T-helper 2 cell treated with Interferon-gamma antibody and Interleukin-4, amounts not matched to agents 5 μg/mL and 100 μg/mL, for 36 hours (primary cell): ENCODE measurements around the gene ZFYVE26.
A peak's percentile ranks its signal among the peaks of the same experiment; 100 is the strongest.
"Not testable (repeated sequence)": the region's sequence is repeated elsewhere in the genome, so short reads cannot be mapped to it uniquely, and the experiment has no call there.

Source experiments
- DNase-seq: peaks from one replicate; pipeline ENCODE4 v3.0.0; 2021; ENCODE audit warnings: low spot score
- H3K27ac Mint-ChIP-seq: one replicate; pipeline ENCODE4 v1.8.0; 2021; ENCODE audit warnings: mild to moderate bottlenecking, mixed read lengths
- H3K27me3 Mint-ChIP-seq: one replicate; pipeline ENCODE4 v1.8.0; 2021; ENCODE audit warnings: low read depth, mixed read lengths
- H3K36me3 Mint-ChIP-seq: one replicate; pipeline ENCODE4 v1.8.0; 2021; ENCODE audit warnings: low read depth, mixed read lengths
- H3K4me1 Mint-ChIP-seq: one replicate; pipeline ENCODE4 v1.8.0; 2021; ENCODE audit warnings: low read depth, mixed read lengths
- H3K4me3 Mint-ChIP-seq: one replicate; pipeline ENCODE4 v1.8.0; 2022; ENCODE audit warnings: mild to moderate bottlenecking, moderate library complexity, mixed read lengths
- H3K9me3 Mint-ChIP-seq: one replicate; pipeline ENCODE4 v1.8.0; 2021; ENCODE audit warnings: mixed read lengths

ZFYVE26 gene

DNA sequence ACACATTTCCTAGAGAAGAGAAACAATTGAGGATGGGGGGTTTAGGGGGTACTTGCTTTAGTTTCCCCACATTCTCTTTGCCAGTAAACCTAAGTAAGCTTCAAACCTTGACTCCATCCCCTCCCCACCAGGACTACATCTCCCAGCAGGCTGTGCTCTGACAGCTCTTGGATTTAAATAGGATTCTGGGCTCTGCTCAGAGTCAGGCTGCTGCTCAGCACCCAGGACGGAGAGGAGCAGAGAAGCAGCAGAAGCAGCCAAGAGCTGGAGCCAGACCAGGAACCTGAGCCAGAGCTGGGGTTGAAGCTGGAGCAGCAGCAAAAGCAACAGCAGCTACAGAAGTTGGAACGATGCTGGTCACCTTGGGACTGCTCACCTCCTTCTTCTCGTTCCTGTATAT, 94.1 kb downstream of the ZFYVE26 start:
- H3K9me3 Mint-ChIP-seq, result peaks cover 4% of the 10 kb centered on the region
- H3K36me3 Mint-ChIP-seq, result no peaks in the 10 kb centered on the region
- no peak overlapping the region for H3K27ac Mint-ChIP-seq
- peaks cover 20% of the 10 kb centered on the region for H3K27me3 Mint-ChIP-seq
- H3K4me1 Mint-ChIP-seq, result peaks cover 1% of the 10 kb centered on the region
- no peak for DNase-seq
- H3K4me3 Mint-ChIP-seq, result no peak overlapping the region

DNA sequence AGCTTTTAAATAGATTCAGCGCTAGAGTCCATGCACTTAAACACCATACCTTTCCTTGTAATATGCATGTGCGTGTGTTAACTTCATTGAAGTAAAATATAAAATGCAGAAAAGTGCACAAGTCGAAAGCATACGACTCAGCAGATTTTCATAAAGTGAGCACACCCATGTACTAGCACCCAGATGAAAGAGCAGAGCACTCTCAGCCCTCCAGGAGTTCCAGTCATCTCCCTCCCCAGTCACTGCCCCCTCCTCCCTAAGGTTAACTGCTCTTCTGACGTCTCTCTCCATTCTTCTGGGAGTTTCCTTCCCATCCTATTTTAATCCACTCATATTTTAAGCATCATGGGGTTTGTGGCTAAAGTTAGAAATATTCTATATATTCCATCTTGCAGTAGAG, 94.5 kb downstream of the ZFYVE26 start:
- Mint-ChIP-seq H3K27me3 (peaks cover 20% of the 10 kb centered on the region), H3K4me3 (no peak overlapping the region), H3K27ac (no peak overlapping the region), H3K36me3 (no peaks in the 10 kb centered on the region), H3K4me1 (peaks cover 1% of the 10 kb centered on the region), H3K9me3 (peaks cover 4% of the 10 kb centered on the region)
- DNase-seq, result no peak

DNA sequence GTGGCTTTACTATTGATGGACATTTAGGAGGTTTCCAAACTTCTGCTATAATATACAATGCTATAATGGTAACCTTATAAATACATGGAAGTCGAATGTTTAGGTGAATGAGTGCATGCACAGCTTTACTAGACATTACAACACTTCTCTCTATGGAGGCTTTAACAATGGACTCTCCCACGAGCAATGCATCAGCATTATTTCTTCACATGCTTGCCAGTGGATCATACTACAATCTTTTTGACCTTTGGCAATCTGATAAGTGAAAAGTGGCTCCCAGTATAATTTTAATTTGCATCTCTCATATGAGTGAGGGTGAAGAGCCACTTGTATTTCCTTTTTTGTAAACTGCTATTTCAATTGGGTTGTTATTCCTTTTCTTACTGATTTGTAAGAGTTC, 96.5 kb downstream of the ZFYVE26 start:
- Mint-ChIP-seq H3K27me3 (peaks cover 21% of the 10 kb centered on the region), H3K4me3 (no peak overlapping the region), H3K36me3 (no peaks in the 10 kb centered on the region), H3K27ac (no peak overlapping the region), H3K4me1 (peaks cover 1% of the 10 kb centered on the region), H3K9me3 (peaks cover 4% of the 10 kb centered on the region)
- no peak for DNase-seq

DNA sequence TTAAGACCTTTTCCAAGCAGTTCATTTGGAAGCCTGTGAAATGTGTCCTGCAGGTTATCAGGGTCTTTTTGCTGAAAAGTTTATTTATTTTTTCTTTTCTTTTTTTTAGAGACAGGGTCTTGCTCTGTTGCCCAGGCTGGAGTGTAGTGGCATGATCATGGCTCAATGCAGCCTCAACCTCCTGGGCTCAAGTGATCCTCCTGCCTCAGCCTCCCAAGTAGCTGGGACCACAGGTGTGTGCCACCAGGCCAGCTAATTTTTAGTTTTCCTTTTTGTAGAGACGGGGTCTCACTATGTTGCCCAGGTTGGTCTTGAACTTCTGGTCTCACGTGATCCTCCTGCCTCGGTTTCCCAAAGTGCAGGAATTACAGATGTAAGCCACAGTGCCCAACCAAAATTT, 97.0 kb downstream of the ZFYVE26 start:
- not testable (repeated sequence) for H3K9me3 Mint-ChIP-seq, H3K4me1 Mint-ChIP-seq, H3K36me3 Mint-ChIP-seq, H3K27ac Mint-ChIP-seq, DNase-seq, H3K4me3 Mint-ChIP-seq
- H3K27me3 Mint-ChIP-seq, result peaks cover 25% of the 10 kb centered on the region

DNA sequence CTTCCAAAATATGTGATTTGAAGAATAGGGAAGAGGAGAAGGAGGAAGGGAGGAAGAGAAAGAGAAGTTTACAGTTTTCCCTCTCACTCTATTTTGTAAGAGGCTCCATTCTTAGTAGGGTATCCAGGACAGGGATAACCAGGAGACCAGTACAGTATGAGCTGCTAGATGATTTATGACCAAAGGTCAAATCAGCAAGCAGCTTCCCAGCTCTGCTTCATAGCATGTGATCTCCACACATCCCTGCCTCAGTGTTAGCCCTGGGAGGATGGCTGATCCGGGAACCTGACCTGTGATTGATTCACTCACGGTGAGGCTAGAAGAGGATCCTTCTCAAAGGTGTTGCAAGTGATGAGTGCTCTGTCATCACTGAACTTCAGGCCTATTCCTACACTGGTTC, 98.1 kb downstream of the ZFYVE26 start:
- H3K4me3 Mint-ChIP-seq, result no peak overlapping the region
- H3K36me3 Mint-ChIP-seq, result no peaks in the 10 kb centered on the region
- DNase-seq, result no peak
- H3K4me1 Mint-ChIP-seq, result peaks cover 1% of the 10 kb centered on the region
- H3K27ac Mint-ChIP-seq, result no peak overlapping the region
- peaks cover 25% of the 10 kb centered on the region for H3K27me3 Mint-ChIP-seq
- peaks cover 4% of the 10 kb centered on the region for H3K9me3 Mint-ChIP-seq

DNA sequence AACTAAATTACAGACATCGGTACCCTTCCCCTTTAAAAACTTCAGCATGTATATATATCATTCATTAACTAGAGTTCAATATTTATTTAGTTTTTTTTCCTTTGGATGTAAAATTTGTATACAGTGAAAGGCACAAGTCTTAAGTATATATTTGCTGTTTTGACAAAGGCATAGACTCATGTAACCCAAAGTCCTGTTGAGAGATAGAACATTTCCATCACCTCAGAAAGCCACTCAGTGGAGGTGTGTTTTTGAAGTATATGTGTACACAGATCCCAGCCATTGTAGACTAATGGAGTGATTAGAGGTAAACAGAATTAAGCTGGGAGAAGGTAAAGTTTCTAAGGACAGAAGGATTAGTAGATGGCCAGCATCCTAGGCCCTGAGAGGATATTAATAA, 99.3 kb downstream of the ZFYVE26 start:
- no peak overlapping the region for H3K4me3 Mint-ChIP-seq
- H3K27me3 Mint-ChIP-seq, result peaks cover 18% of the 10 kb centered on the region
- H3K27ac Mint-ChIP-seq, result no peak overlapping the region
- peaks cover 4% of the 10 kb centered on the region for H3K9me3 Mint-ChIP-seq
- peaks cover 1% of the 10 kb centered on the region for H3K4me1 Mint-ChIP-seq
- no peak for DNase-seq
- no peaks in the 10 kb centered on the region for H3K36me3 Mint-ChIP-seq

DNA sequence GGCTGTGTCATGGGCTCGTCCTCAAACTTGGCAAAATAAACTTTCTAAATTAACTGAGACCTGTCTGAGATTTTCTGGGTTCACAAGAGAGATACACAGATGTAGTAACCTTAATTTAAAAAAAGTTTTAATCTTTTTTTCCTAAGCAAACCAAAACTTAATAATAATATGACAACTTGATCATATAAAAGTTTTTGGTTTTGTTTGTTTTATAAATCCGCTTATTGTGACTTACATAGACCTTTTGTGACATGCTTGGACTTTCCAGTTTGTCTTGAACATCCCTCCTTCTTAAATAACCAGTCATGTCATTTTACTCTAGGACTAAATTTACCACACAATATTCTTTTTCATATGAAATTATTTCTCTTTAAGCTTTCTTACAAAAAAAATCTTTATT, 106.2 kb downstream of the ZFYVE26 start:
- Mint-ChIP-seq H3K27me3 (peaks cover 17% of the 10 kb centered on the region), H3K4me3 (no peak overlapping the region), H3K4me1 (no peaks in the 10 kb centered on the region), H3K9me3 (peaks cover 18% of the 10 kb centered on the region), H3K36me3 (peaks cover 3% of the 10 kb centered on the region), H3K27ac (no peak overlapping the region)
- no peak for DNase-seq

DNA sequence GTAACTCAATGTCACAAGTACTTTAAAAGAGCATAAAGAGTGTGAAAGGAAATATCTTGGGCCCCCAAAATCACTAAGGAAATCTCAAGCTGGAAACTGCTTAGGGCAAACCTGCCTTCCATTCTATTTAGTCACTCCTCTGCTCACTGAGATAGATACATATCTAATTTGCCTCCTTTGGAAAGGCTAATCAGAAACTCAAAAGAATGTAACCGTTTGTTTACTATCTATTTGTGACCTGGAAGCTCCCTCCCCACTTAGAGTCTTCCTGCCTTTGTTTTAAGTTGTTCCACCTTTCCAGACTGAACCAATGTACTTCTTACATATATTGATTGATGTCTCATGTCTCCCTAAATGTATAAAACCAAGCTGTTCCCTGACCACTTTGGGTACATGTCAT, 106.6 kb downstream of the ZFYVE26 start:
- H3K4me1 Mint-ChIP-seq, H3K4me3 Mint-ChIP-seq, DNase-seq, H3K36me3 Mint-ChIP-seq, H3K27ac Mint-ChIP-seq: not testable (repeated sequence)
- H3K27me3 Mint-ChIP-seq, result peaks cover 16% of the 10 kb centered on the region
- H3K9me3 Mint-ChIP-seq, result peaks cover 18% of the 10 kb centered on the region

DNA sequence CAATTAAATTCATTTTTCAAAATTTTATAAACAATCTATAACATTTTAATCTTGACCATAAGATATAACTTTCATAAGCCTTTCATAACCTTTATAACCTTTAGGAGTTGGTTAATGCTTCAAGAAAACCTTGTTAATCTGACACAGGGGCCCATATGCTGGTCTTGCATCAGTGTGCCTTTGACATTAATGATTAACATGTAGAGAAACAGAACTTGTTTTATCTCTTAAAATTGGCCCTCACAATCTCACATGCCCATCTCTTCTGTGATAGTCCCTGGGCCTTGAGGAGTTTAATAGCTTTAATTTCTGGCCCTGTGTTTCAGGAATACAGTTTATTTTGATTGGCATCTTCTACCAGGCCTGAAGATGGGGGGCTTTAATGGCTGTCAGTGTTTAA, 107.0 kb downstream of the ZFYVE26 start:
- peaks cover 18% of the 10 kb centered on the region for H3K9me3 Mint-ChIP-seq
- not testable (repeated sequence) for H3K4me3 Mint-ChIP-seq, H3K36me3 Mint-ChIP-seq, H3K27ac Mint-ChIP-seq, H3K4me1 Mint-ChIP-seq, DNase-seq
- H3K27me3 Mint-ChIP-seq, result peaks cover 14% of the 10 kb centered on the region

DNA sequence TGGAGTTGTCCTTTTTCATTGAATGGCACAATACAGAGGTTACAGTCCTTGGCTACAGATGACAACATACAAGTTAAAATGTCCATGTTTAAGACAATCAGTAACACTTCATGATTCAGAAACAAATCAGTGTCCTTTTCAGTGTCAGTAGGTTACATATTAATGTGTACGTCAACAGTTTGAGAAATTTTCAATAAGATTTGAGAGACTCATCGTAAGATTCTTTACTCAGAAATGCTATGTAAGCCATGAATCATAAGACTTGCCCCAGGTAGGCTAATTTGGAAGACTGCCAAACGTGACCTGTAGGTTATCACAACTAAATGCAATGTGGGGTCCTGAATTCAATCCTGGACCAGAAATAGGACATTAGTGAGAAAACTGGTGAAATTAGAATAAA, 111.2 kb downstream of the ZFYVE26 start:
- H3K27ac Mint-ChIP-seq, result no peak overlapping the region
- peaks cover 3% of the 10 kb centered on the region for H3K27me3 Mint-ChIP-seq
- H3K4me1 Mint-ChIP-seq, result peaks cover 2% of the 10 kb centered on the region
- DNase-seq, result no peak
- no peaks in the 10 kb centered on the region for H3K36me3 Mint-ChIP-seq
- H3K9me3 Mint-ChIP-seq, result peaks cover 8% of the 10 kb centered on the region
- no peak overlapping the region for H3K4me3 Mint-ChIP-seq

DNA sequence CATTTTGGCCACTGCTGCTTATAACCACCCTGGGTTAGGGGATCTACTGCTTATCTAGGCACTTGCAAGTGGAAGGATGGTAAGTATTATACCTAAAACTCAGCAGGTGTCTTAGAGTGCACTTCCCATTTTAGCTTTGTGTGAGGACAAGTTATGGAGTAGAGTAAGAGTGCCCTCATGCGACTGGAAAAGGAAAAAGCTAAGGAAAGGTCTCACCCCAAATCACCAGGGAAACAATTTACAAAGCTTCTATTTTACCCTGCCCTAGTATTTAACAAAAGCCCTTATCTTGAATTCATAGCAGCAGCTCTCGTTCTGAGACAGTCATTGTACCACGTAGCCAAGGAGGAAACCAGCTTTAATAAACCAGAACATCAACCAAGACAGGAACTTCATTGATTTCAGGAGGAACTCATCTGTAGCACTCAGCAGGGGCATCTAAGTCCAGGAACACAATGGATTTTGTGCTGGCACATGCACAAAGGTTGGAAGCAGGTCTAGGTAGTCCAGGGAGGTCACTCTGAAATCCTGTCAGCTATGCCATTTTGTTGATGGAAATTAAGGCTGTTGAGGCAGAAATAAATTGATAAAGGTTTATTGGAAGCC, 111.8 kb downstream of the ZFYVE26 start:
- peak; percentile 21 for DNase-seq
- Mint-ChIP-seq H3K9me3 (peaks cover 3% of the 10 kb centered on the region), H3K4me3 (no peak overlapping the region), H3K27ac (no peak overlapping the region), H3K4me1 (peaks cover 2% of the 10 kb centered on the region), H3K36me3 (no peaks in the 10 kb centered on the region), H3K27me3 (peaks cover 3% of the 10 kb centered on the region)

DNA sequence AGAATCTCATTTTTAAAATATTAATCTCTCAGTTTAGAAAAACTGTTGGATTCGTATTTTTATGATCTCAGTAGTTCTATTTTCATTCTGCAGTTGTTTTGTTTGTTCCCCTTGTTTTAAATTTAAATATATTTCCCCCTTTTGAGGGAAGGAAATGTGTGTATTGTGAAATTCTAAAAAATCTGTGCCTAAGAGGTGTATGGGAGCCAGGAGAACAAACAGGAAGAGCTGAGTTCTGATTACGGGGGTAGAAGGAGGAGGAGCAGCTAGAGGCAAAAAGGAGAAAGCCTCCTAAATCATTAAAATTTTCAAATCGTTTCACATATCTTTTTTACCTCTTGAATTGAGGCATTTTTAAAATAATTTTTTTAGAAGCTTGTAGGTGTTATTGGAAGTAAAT, 112.4 kb downstream of the ZFYVE26 start:
- H3K4me3 Mint-ChIP-seq, result no peak overlapping the region
- no peaks in the 10 kb centered on the region for H3K9me3 Mint-ChIP-seq
- peaks cover 2% of the 10 kb centered on the region for H3K4me1 Mint-ChIP-seq
- peaks cover 3% of the 10 kb centered on the region for H3K27me3 Mint-ChIP-seq
- H3K36me3 Mint-ChIP-seq, result no peaks in the 10 kb centered on the region
- no peak for DNase-seq
- no peak overlapping the region for H3K27ac Mint-ChIP-seq

DNA sequence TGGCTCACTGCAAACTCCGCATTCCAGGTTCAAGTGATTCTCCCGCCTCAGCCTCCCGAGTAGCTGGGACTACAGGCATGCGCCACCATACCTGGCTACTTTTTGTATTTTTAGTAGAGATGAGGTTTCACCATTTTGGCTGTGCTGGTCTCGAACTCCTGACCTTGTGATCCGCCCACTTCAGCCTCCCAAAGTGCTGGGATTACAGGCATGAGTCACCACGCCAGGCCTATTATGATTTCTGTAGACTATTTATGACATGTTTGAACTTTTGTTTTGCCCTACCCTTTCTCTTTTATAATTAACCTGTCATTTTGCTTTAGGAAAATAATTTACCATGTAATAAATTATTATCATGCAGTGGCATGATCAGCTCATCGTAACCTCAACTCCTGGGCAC, 114.9 kb downstream of the ZFYVE26 start, which contains the start of gene RDH12:
RDH12 (plus strand) TSS at position 395 of the 400 bp plus-strand sequence. CDS start 20,757 bp downstream, outside the sequence.
- not testable (repeated sequence) for DNase-seq

DNA sequence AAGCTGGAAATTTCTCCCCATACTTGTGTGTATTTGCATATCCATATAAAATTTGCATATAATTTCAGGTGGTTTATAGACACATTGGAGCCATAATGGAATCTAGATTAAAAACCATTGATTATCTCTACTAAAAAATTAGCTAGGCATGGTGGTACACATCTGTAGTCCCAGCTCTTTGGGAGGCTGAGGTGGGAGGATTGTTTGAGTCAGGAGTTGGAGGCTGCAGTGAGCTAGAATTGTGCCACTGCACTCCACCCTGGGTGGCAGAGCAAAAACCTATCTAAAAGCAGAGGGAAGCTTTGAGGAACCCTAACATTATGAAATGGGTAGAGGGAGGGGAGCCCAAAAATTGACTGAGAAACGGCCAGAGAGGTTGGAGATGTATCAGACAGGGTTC, 118.2 kb downstream of the ZFYVE26 start:
- Mint-ChIP-seq H3K4me1 (peaks cover 15% of the 10 kb centered on the region), H3K4me3 (no peak overlapping the region)
- DNase-seq, result no peak

More for the DNA sequence above, 114.9 kb downstream of the ZFYVE26 start, which contains the start of gene RDH12:
- H3K4me1 Mint-ChIP-seq, H3K27ac Mint-ChIP-seq, H3K36me3 Mint-ChIP-seq, H3K4me3 Mint-ChIP-seq, H3K9me3 Mint-ChIP-seq, H3K27me3 Mint-ChIP-seq: not testable (repeated sequence)

DNA sequence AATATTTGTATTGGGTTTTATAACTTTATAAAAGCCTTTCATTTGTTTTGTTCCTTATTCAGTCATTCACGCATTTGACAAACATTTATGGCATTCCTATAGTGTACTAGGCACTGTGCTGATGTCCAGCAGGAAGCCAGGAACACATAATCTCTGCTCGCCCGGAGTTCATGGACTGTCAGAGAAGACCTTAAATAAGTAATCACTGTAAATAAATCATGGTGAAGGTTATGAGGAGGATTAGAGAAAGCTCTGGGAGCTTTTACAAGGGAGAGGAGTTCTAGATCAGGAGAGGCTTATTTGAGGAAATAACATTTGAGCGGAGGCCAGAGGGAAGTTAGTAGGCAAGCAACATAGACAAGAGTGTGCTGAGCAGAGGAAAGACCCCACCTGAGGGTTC, 119.4 kb downstream of the ZFYVE26 start:
- Mint-ChIP-seq H3K4me3 (no peak overlapping the region), H3K27me3 (no peaks in the 10 kb centered on the region), H3K27ac (no peak overlapping the region), H3K4me1 (peaks cover 23% of the 10 kb centered on the region), H3K36me3 (peaks cover 4% of the 10 kb centered on the region), H3K9me3 (no peaks in the 10 kb centered on the region)
- no peak for DNase-seq

More for the DNA sequence above, 118.2 kb downstream of the ZFYVE26 start:
- H3K9me3 Mint-ChIP-seq, result no peaks in the 10 kb centered on the region
- no peaks in the 10 kb centered on the region for H3K27me3 Mint-ChIP-seq
- H3K36me3 Mint-ChIP-seq, result no peaks in the 10 kb centered on the region
- no peak overlapping the region for H3K27ac Mint-ChIP-seq
